Germinal center (tissue), 1 donor: ENCODE data around the gene POU2AF2.
A peak's percentile ranks its signal among the peaks of the same experiment; 100 is the strongest.
"Not testable (repeated sequence)": the region's sequence is repeated elsewhere in the genome, so short reads cannot be mapped to it uniquely, and the experiment has no call there.

ENCODE experiments used
- DNase-seq: peaks from one replicate; pipeline ENCODE4 v3.0.0; 2012; ENCODE audit warnings: mixed read lengths, low spot score

Gene POU2AF2

DNA sequence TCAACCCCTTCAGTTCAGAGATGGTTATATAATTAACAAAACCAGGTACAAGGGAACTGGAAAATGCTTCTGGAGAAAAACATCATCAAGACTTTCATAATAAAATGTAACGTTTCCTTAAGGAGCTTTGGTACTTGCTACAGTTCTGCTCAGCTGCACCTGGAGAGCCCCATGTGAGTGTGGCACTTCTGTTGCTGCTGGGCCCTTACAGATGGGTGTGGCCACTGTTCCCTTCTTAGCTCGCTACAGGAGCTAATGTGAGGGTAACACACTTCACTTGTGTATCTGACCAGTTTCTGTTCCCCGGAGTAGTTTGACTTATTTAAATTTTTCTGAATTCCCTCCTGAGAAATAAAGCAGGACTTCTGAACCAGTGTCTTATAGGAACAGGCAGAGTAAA, 56.8 kb downstream of the POU2AF2 start:
- no peak for DNase-seq

DNA sequence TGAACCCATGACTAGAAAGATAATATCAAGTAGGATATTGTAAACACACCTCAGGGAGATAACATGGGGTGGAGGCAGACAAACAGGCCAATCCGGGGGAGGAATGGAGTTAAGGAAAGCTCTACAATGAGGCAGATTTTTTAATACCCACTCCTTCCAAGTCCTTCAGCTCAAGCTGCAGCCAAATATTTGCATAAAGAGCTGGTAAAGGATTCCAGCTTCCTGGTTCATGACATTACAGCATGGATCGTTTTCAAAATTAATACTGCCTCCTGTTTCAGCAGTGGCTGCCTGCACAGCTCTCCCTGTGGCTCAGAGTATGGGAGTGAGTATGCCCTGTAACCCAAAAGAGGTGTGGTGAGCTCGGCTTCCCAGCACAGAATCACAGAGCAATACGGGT, 57.9 kb downstream of the POU2AF2 start:
- no peak for DNase-seq

DNA sequence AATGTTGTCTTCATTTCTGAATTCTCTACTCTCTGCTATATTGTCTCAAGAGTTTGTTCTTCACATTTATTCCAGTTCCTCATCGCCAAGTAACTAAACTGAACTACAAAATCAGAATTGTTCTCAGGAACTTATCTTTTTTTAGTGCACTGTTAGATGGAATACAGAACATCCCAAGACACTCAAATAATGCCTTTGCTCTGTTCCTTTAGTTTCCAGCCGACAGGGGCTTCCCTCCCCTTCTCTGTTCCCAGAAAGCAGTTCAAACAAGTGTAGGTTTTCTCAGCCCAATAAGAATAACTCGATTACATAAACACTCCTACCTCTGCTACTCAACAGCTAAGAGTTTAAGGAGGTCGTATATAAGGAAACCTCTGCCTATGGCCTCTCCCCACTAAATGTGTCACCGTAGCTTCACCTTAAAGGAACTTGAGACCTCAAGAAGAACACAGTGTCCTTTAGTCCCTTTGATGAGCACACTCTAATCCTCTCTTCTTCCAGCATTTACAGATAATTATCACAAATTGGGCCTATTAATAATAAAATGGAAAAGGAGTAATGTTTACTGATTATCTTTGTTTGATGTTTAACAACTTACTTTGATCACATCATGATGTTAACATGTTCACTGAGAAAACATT, 59.8 kb downstream of the POU2AF2 start:
- no peak for DNase-seq

DNA sequence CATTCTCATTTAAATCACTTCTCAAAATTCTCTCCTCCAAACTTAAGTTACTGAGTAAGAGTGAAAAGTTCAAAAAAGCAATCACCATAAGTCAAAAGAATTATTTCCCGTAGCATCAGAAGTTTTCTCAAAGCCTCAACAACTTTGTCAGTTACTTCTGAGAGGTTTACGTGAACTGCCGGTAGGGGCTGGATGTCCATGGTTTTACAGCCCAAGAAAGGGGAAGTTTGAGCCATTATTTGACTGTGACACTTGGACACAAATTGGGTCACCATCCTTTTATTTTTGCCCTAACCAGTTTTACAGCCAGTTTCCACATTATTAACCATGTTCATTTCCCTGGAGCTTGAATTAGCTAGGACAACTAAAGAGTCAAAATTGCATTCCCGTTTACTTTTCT, 60.4 kb downstream of the POU2AF2 start:
- no peak for DNase-seq

DNA sequence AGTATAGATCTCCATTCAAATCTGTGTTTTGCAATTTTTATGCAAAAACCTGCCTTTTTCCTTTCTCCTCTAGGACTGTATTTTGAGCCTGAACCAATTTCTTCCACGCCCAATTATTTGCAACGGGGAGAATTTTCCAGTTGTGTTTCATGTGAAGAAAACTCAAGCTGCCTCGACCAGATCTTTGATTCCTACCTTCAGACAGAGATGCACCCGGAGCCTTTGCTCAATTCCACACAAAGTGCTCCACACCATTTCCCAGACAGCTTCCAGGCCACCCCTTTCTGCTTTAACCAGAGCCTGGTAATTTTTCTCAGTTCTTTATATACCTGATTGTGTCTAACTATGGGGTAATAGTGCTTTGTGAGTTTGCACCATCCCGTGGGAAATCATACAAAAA, 60.8 kb downstream of the POU2AF2 start:
- DNase-seq: no peak

DNA sequence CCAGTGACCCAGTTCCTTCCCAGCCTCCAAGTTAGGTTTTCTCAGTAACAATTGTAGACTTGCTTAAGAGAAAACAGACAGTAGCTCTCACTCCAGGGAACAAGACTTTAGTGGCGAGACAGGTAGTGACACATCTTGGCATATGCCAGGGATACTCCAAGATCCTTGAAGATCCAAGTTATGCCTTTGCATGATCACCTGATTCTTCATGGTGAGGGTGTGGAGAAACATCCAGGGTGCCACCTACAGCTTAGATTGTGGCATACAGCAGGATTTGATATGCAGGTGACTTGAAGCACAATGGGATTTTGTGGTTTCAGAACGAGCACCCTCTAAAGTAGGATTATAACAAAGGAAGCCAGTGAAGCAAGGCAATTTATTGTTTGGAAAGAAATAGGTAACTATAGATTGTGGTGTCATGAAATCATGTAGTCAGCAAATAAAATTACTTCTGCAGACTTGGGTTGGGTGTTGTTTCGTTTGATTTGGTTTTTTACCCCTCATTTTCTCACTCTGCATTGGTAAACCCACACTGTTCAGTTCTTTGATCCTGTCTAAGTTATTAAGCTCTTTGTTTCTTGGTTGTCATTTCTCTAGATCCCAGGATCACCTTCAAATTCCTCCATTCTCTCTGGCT, 62.1 kb downstream of the POU2AF2 start:
- no peak for DNase-seq

DNA sequence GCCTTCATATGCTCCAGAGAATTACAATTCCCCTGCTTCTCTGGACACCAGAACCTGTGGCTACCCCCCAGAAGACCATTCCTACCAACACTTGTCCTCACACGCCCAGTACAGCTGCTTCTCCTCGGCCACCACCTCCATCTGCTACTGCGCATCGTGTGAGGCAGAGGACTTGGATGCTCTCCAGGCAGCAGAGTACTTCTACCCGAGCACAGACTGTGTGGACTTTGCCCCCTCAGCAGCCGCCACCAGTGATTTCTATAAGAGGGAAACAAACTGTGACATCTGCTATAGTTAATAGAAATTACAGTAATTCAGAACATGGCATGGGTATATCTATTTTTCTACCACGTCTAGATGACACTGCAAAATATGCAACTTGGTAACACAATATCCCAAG, 62.6 kb downstream of the POU2AF2 start:
- DNase-seq: no peak

DNA sequence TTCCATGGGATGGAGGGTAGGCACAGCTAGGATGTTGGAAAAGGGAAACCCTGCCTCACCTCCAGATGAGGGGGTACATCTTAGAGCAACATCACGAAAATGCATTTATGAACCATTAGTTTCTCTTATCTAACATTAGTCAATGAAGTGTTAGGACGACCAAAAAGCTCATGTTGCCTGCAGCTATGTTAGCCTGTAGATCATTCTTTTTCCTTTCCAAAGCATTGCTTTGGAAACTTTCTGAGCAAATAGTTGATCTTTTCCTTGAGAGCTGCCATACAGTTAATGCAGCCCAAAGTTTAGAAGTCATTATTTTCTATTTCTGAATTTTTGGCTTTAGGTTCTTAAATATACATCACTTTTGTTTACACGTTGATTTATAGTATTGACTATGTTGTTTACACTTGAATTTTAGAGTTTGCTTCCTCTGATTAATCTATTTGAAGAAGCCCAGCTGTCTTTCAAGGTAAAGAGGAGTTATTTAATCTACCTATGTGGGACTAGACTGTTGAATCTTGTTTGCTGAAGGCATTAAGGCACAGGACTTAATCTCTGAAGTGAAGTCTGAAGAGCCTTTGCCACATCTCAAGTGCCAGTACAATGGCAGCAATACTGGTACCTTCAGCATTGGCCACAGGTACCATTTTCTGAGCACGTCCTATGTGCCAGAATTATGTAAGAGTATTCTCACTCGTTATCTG, 63.8 kb downstream of the POU2AF2 start:
- DNase-seq: no peak

DNA sequence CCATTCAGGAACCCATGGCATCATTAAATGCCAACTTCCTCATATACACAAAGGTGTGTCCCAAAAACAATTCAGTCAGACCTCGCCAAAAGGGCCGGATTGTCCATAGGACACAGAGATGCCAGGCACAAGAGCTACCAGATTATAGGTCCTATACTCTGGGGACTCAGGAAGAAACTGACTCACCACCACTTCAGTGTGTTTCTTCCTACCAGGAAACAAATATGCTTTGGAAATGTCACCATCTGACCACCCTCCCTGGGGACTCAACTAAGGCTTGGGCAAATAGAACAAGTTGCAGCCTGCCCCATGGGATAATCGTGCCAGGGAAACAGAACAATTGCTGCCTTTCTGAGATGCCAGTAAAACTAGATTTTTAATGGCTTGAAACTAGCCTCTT, 64.6 kb downstream of the POU2AF2 start:
- DNase-seq: no peak

DNA sequence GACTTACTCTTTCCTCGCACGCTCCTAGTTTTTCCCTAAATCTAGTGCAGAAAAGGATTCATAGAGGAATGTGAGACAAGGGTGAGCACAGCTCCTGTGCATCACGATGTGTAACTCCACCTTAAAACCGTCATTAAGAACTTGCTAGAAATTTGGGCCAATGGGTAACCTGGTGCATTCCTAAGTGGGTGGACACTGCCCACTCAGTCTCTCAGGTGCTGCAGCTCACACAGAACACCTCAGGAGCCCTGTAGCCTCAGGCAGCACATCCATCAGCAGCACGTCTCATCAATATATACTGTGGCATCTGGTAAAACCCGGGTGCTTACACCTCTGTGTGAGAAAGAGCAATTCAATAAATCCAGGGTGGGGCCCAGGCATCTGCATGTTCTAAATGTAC, 65.2 kb downstream of the POU2AF2 start:
- DNase-seq: no peak

DNA sequence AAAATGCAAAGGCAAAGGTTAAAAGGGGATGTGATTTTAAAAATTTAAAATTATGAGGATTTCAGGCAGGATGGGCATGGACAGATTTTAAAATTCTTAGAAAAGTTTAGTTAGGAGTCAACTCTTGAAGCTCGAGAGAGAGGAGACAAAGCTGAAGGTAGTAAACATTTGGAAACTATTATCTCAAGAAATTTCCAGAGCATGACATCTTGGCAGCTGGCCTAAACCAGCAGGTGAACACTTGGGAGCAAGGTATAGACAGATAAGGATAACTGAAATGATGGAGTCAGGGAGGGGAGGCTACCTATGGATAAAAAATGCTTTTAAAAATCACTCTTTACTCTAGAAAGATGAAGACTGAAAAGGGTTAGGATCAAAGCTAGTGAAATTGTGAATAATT, 66.6 kb downstream of the POU2AF2 start:
- no peak for DNase-seq

DNA sequence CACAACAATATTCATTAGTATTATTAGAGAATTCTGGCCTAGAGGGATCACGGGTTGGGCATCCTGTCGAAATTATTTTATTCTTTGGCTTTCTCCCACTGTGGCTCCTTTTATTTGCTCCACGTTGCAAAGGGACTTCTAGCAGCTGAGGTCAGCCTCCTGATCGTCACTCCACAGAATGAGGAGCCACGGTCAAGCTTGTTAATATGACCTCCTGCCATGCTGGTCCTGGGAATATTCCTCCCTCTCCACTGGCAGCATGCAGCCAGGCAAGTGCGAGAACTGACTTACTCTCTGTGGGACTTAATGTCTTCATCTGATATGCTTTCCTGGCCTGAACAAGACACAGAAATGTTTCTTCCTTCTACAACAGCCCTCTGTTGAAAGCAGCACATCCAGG, 73.8 kb downstream of the POU2AF2 start:
- no peak for DNase-seq

DNA sequence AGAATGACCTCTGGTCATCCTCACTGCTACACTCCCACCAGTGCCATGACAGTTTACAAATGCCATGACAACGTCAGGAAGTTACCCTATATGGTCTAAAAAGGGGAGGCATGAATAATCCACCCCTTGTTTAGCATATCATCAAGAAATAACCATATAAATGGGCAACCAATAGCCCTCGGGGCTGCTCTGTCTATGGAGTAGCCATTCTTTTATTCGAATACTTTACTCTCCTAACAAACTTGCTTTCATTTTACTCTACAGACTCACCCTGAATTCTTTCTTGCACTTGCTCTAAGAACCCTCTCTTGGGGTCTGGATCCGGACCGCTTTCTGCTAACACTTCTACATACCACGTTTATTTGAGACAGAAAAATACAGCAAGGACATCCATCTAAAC, 74.7 kb downstream of the POU2AF2 start:
- not testable (repeated sequence) for DNase-seq

DNA sequence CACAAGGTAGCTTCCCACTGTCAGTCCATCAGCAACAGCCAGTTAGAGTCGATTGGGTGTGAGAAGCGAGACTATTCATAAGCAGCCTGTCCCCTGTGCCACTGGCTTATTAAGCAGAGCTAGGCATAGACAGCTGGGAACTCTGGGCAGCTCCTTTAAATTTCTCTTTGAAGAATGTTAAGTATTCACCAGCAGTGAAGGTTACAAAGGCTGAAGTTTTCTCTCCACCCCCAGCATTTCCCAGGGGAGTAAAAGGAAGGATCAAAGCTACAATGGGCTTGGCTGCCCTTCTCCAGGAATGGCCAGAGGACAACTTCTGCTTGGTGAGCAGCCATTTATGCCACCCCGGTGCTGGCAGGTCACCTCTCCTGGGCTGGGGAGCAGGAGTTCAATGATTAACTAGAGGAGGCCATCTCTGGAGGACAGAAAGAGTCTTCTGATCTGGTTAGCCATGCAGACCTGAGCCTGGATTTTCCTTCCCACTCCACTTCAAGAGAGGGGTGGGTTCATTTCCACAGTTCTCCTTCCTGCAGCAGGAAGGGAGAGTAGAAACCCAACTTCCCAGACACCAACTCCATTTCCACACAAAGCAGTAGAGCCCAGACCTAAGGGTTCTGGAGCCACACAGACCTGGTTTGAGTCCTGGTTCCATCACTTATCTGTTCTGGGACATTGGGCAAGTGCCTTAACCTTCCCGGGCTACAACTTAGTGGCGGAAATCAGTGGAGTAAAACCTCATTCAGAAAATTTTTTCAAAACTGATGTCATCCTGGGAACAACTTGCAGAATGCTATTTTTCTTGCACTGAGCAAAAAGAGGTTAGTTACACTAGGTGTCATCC, 75.4 kb downstream of the POU2AF2 start:
- no peak for DNase-seq

DNA sequence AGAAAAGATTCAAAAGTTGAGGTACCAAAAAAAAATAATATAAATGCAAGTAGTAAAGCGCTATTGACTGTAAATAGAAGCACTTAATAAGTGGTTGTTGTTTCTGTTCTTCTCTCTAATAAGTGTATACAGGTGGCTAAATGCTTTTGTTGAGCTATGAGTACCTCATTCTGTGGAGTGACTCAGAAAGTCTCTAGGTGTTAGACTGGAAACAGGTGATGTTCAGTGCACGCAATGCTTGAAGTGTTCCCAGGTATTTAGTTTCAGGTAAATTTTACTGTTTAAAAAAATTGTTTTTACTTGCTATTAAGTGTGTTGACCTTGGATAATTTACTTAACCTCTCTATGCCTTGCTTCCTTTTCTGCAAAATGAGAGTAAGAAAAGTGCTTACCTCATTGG, 77.0 kb downstream of the POU2AF2 start:
- no peak for DNase-seq

DNA sequence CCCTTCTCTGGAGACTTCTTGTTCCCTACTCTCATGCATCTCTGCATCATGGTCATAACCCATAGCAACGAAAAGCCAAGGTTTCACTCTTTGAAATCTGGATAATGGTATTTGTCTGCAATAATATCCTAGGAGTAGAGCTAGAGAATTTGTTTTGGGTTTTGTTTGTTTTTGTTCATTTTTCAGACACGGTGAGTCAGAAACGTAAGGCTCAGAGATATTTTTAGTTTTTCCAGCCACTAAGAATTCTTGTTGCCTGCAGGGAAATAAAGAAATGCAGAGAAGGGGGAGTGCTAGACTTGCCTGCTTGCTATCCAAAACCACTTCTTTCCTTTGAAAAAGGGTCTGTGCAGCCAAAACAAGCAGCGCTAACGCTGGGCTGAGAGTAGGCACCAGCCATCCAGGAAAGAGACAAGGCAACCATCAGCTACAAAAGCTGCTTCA, 78.8 kb downstream of the POU2AF2 start:
- DNase-seq: no peak

DNA sequence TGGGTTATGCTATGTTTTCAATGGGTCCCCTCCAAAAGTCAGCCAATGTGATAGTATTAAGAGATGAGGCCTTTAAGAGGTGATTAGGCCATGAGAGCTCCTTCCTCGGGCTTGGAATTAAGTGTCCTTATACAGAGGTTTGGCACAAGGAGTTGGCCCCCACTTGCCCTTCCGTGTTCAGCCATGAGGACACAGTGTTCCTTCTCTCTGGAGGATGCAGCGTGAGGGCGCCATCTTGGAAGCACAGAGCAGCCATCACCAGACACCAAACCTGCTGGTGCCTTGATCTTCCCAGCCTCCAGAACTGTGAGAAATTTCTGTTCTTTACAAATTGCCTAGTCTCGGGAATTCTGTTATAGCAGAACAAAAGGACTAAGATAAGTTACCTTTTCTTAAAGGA, 79.7 kb downstream of the POU2AF2 start:
- no peak for DNase-seq

DNA sequence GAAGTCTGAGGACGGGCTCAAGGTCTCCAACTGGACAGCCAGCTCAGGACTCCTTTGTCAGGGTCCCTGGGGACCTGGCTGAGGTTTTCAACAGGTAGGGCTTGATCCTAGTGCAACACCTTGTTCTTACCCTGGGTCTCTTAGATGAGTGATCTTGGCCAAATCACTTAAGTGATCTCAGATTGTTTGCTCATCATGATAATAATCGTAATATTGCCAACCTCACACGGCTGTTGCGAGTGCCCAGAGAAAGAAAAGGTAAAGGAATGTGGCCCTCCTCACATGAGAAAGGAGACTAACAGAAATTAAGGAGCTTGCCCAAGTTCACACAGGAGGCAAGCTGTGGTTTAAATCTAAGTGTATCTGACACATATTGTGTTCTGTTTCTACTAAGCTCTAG, 81.3 kb downstream of the POU2AF2 start:
- no peak for DNase-seq

DNA sequence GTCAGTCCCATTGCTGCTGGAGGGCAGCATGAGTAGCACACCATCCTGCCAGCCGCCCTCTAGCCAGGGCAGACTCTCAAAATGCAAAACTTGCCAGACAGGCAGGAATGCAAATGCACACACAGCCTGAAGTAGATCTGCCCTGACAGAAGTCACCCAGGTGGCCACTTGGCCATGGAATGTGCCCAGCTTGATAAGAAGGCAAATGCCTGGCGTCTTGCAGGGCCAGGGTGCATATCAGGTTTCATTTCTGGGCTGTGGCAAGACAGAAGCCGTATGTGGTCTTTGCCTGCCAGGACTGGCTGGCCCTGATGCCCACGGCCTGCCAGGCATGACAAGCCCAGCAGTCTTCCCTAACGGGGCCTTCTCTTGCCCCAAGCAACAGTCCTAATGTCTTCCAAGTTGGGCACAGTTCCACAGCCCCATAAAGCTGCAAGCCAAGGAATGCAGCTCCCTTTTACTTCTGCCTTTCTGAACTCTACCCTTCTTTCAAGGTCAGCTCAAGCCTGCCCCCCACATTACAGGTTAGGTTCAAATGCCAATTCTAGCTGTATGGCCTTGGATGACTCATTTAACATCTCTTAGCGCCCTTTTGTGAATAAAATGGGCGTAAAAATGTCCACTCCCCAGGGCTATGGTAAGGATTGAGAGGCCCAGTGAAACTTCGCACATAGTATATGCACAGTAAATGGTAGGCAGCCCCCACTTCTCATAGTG, 82.5 kb downstream of the POU2AF2 start:
- DNase-seq: peak; percentile 28

DNA sequence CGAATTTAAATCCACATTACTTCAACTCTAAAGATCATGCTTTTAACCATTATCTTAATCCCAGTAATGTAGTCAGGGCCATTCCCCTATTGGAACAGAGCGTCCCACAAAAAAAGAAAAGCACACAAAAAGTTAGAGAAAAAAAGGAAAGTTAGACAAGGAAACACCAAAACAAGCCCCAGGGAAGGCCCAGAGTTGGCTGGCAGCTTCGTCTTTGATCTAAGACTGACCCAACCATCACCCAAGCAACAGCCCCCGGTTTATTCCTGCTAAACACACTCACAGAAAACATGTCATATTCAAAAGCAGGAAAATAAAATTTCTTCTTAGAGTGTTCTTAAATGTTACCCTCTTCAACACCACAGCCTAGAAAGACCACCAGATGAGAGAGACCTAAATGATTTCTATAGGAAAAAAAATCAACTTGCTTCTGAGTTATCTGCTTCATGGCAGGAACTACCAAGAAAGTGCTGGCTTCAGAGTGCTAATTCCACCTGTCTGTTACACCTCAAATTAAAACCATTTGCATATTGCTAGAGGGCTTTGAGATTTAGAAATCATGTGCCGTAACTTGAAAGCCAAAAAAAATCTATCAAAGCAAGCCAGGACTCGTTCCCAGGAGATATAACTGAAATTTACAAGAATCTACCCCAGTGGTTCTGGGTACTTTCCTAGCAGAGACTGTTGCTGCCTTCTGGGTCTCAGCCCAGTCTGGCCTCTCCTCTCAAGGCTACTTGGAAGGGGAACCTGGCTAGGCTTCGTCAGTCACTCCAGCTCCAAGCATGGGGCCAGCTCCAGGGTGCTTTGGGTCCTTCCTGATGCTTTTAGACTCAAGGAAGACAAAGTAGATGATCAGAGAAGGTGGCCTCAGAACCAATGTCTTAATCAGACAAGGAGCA, 84.0 kb downstream of the POU2AF2 start:
- no peak for DNase-seq
